TTC549 (cell line): ENCODE results near the gene ANKS1B.
"Not testable (repeated sequence)": the region's sequence is repeated elsewhere in the genome, so short reads cannot be mapped to it uniquely, and the experiment has no call there.

Experiments
- FAIRE-seq: peaks from 2 replicates; lab custom pipeline; 2012; peaks lifted over from hg19 to GRCh38; lab: Jason Lieb, UNC

Gene ANKS1B

GRCh38 chr12:99053616-99054362, 930.9 kb downstream of the ANKS1B start:
- FAIRE-seq, result no peak

- no peak for FAIRE-seq
These were observed 935.0 kb downstream of the ANKS1B start for GRCh38 chr12:99049774-99050173.

GRCh38 chr12:99045158-99045557, 939.6 kb downstream of the ANKS1B start:
- no peak for FAIRE-seq

- FAIRE-seq, result peak; percentile 53
These were observed 941.3 kb downstream of the ANKS1B start for GRCh38 chr12:99043319-99043914.

- no peak for FAIRE-seq
These were observed 942.5 kb downstream of the ANKS1B start for GRCh38 chr12:99042226-99042625.

GRCh38 chr12:99039367-99040120, 945.2 kb downstream of the ANKS1B start:
- no peak for FAIRE-seq

- no peak for FAIRE-seq
These were observed 948.2 kb downstream of the ANKS1B start for GRCh38 chr12:99036566-99036965.

GRCh38 chr12:99035803-99036202, 948.9 kb downstream of the ANKS1B start:
- no peak for FAIRE-seq

GRCh38 chr12:99034201-99034600, 950.5 kb downstream of the ANKS1B start:
- not testable (repeated sequence) for FAIRE-seq

- no peak for FAIRE-seq
These were observed 955.0 kb downstream of the ANKS1B start for GRCh38 chr12:99029511-99030271.

- no peak for FAIRE-seq
These were observed 957.3 kb downstream of the ANKS1B start for GRCh38 chr12:99027461-99027860.

- no peak for FAIRE-seq
These were observed 957.7 kb downstream of the ANKS1B start for GRCh38 chr12:99027055-99027393.

- FAIRE-seq, result no peak
These were observed 958.2 kb downstream of the ANKS1B start for GRCh38 chr12:99026332-99027054.

- no peak for FAIRE-seq
These were observed 959.9 kb downstream of the ANKS1B start for GRCh38 chr12:99024870-99025269.

GRCh38 chr12:99024191-99024590, 960.5 kb downstream of the ANKS1B start:
- FAIRE-seq, result no peak

- no peak for FAIRE-seq
These were observed 963.9 kb downstream of the ANKS1B start for GRCh38 chr12:99020871-99021270.

- no peak for FAIRE-seq
These were observed 964.9 kb downstream of the ANKS1B start for GRCh38 chr12:99019798-99020197.

GRCh38 chr12:99017971-99018370, 966.8 kb downstream of the ANKS1B start:
- FAIRE-seq, result no peak

- no peak for FAIRE-seq
These were observed 975.0 kb downstream of the ANKS1B start for GRCh38 chr12:99009654-99010296.

- no peak for FAIRE-seq
These were observed 979.1 kb downstream of the ANKS1B start for GRCh38 chr12:99005601-99006000.

- FAIRE-seq, result no peak
These were observed 979.8 kb downstream of the ANKS1B start for GRCh38 chr12:99004799-99005466.
